T follicular helper cell (primary cell): ENCODE data around the gene MDN1.
"Not testable (repeated sequence)": the region's sequence is repeated elsewhere in the genome, so short reads cannot be mapped to it uniquely, and the experiment has no call there.

ENCODE experiments used
- DNase-seq: peaks from one replicate; pipeline ENCODE4 v3.0.0-alpha.2; 2020; ENCODE audit warnings: low read depth

MDN1 gene

DNA sequence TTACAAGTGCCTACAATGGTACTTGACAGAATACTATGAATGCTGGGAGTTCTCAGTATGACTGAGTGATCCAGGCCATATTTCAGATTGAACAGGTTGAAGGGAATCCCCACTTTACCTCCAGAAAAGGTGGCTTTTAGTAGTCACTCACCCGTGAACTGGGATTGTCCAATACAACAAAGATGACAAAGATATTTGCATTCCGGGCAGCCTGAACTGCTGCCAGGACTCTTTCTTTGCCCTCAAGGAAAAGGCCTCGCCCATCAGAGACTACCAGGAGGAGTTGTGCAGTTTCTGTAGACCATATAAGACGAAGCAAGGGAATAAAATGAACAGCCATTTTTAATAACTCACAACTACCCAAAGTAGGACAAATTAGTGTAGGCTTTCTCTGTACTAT is 174.7 kb downstream of the MDN1 start:
- DNase-seq, result no peak

DNA sequence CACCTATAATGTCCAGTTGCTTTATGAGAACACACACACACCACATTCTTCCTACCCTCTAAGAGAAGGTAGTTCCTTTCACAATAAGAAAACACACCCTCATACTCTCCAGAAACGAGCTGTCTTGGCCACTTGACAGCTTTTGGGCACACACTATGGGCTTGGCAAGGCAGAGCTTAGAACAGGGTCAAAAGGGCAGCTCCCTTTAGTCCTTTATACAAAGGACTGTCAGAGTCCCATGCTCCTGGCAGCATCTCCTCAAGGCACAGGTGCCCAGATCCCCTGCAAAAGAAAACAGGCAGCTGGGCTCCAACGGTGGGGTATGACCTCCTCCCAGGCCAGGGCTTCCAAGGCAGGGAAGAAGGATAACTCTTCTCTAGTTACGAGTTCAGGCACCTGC is 176.2 kb downstream of the MDN1 start:
- DNase-seq, result no peak

- DNase-seq, result no peak
These were observed 176.6 kb downstream of the MDN1 start for GRCh38 chr6:89642956-89643355.

- DNase-seq, result not testable (repeated sequence)
These were observed 178.0 kb downstream of the MDN1 start for GRCh38 chr6:89641581-89641980.

- no peak for DNase-seq
These were observed 178.8 kb downstream of the MDN1 start for GRCh38 chr6:89640804-89641203.

DNA sequence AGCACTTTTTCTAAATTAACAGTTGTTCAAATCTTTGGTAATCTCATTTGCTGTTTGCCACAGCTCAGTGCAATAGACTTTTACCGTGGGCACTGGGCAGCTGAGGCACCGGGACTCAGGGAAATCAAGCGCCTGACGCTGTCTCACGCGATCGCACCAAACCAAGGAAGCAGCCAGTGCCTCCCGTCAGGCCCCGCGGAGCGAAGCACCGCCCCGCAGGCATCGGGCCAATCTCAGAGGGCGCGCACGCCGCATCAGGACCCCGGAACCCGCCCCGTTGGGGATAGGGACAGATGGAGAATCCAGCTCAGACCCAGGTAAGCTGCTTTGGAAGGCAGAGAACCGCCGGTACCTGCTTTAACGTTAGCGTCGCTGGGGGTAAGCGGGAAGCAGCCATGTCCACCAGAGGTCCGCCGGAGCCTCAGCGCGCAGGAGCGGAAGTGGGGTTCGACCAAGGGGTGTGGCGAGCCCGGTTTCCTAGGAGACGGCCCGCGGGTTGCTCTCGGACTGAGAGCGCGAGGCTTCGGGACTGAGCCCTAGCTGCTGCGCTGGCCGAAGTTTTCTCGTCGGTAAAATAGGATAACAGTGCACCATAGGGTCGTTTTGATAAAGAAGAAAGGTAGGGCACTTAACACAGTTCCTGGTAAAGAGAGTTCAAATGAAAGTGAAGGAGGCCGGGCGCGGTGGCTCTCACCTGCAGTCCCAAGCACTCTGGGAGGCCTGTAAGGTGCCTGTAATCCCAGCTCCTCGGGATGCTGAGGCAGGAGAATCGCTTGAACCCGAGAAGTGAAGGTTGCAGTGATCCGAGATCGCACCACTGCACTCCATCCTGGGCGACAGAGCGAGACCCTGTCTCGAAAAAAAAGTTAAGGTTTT is 181.0 kb downstream of the MDN1 start, which contains the start of gene LYRM2:
Gene LYRM2 (minus strand): TSS at position 428 of the 876 bp plus-strand sequence. CDS start 31 bp downstream, at position 397.
- DNase-seq, result peak; percentile 83

GRCh38 chr6:89637960-89638319 is 181.7 kb downstream of the MDN1 start:
- no peak for DNase-seq

DNA sequence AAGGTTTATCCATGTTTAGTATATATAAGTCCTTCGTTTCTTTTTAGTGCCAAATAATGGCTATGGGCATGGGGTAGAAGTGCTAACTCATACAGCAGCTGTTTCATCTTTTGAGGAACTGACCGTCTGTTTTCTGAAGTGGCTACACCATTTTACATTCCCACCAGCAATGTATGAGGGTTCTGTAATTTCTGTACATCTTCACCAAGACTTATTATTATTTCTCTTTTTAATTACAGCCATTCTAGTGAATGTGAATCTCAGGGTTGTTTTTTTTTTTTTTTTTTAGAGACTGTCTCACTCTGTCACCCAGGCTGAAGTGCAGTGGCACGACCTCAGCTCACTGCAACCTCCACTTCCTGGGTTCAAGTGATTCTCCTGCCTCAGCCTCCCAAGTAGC is 183.2 kb downstream of the MDN1 start:
- DNase-seq, result not testable (repeated sequence)

DNA sequence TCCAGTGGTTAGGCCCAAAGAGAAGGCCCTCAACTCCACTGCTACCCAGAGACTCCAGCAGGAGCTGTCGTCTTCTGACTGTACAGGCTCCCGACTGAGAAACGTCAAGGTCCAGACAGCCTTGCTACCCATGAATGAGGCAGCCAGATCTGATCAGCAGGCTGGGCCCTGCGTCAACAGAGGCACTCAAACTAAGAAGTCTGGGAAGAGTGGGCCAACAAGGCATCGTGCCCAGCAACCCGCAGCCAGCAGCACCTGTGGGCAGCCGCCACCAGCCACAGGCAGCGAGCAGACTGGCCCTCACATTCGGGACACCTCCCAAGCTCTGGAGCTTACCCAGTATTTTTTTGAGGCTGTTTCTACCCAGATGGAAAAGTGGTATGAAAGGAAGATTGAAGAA is 189.1 kb downstream of the MDN1 start:
- DNase-seq, result no peak

- no peak for DNase-seq
These were observed 195.8 kb downstream of the MDN1 start for GRCh38 chr6:89623749-89624148.

GRCh38 chr6:89619567-89619966 is 200.0 kb downstream of the MDN1 start:
- no peak for DNase-seq

GRCh38 chr6:89618026-89618425 is 201.6 kb downstream of the MDN1 start:
- DNase-seq, result no peak

- DNase-seq, result no peak
These were observed 203.1 kb downstream of the MDN1 start for GRCh38 chr6:89616531-89616930.

DNA sequence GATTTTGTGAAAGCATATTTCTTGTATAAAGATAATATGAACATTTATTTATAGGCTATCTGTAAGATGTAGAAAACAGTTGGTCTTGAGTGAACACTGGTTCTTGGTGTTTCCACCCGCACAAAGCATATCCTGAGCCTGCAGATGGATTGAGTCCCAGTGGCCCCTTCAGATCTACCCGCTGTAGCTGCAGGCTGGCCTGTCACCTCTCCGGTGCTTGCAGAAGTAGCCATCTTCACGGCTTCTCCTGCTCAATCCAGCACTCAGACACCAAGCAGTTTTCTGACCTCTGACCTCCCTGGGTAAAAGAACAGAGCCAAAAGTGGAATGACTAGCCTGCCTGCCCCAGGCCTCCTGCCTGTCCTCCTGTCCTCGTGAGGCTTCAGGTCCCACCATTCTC is 203.7 kb downstream of the MDN1 start:
- DNase-seq, result no peak

DNA sequence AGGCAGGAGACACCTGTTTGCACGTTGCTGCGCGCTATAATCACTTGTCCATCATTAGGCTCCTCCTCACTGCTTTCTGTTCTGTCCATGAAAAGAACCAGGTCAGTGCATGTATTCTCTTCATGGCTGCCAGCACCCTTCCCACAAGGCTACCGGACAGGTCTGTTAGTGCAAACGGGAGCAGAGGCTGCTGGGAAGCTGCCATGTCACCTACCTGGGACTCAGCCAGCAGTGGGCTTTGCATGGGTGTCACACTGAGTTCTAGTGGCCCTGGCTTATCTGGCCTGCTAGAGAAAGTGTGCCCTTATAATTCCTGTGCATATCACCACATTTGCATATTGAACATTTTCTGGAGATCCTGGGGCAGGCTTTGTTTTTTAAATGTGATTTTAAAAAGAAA is 205.8 kb downstream of the MDN1 start:
- no peak for DNase-seq

DNA sequence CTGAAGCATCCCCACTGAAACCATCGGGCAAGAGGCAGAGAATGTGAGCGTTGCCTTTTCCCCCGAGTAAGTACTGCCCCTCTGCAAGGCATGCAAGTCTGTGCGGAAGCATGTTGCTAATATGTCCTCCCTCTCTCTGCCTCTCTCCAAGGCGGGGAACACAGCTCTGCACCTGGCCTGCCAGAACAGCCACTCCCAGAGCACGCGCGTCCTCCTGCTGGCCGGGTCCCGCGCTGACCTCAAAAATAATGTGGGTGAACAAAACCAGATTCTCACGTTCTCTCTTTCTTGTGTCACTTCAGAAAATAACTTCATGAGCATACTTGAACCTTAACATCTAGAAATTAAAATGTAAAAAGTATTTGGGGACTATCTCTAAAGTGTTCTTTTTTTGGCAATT is 207.5 kb downstream of the MDN1 start:
- no peak for DNase-seq

DNA sequence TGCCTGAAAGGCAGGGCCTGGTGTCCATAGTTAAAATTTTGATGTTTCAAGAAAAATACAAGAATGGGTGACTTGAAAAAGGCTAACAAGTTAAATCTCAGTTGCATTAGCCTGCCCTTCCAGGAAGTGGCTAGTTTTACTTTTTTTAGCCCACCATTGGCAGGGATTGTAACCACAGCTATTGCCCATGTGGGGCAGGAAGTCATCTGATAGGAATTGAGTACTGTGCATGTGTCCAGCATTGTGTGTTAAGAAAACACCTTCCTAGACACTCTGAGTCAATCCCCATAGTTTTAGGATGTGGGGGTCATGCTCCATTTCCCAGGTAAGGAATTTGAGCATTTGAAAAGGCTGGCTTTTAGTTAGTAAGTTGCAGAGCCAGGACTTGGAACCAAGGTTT is 207.9 kb downstream of the MDN1 start:
- DNase-seq, result no peak

GRCh38 chr6:89610149-89610642 is 209.4 kb downstream of the MDN1 start:
- DNase-seq, result peak; percentile 63

DNA sequence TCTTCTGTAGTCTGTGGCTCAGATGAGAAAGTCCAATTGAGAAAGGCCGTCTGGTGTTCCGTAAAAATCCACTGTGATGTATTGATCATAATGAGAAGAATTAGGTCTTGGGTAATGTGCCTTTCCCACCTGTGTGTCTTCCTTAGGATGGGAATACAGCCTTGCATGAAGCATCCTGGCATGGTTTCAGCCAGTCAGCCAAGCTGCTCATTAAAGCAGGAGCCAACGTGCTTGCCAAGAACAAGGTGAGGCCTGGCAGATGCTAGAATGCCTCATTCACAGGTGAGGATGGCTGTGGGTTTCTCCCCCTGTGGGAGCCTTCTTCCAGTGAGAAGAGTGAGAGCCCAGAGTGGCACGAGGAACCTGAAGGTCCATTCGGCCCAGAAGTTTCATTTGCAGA is 213.7 kb downstream of the MDN1 start:
- DNase-seq, result no peak

DNA sequence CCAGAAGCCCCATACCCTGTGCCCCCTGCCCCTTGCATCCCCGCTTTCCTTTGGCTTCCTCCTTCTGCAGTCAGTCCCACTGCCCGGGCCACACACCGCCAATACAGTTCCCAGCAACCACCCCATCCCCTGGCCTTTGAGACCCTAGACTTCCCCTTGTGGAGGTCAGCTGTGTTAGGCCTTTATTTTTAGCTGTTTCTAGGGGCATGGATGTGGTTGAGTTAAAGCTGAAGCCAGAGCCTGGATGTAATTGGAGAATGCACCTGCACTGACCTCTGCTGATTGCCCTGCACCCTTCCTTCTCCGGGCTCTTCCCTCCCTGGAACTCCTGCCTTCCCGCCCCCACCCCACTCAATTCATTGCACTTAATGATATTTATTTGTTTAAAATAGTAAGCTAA is 214.9 kb downstream of the MDN1 start:
- no peak for DNase-seq

- no peak for DNase-seq
These were observed 217.4 kb downstream of the MDN1 start for GRCh38 chr6:89602166-89602565.

DNA sequence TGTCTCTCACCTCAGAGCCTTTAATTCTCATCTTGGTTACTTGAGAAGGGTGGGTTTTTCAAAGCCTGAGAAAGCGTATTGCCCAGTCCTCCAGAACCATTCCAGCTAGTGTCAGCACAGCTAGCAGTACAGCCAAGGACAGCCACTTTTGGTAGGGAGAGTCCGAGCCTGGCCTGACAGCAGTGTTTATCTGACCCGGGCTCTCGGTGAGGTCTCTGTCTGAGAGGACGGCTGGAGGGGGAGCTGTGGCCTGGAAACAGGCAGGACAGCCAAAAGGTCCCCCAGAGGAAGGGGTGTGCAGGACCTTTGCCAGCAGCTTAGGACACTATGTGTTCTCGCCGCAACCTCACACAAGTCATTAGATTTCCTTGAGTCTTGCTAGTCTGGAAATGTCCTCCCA is 219.9 kb downstream of the MDN1 start:
- no peak for DNase-seq

GRCh38 chr6:89597988-89598387 is 221.6 kb downstream of the MDN1 start:
- DNase-seq, result no peak

- no peak for DNase-seq
These were observed 222.2 kb downstream of the MDN1 start for GRCh38 chr6:89597372-89597771.
